Measurements from ENCODE around the gene PPM1H. TPM values are rescaled to one million over a fixed set of nuclear protein-coding genes. Genes with fewer than 3 reads are reported as not detected.

Gene PPM1H
- total RNA-seq, 1 experiment from 2014 or later: 37.1 TPM

GRCh38 chr12:62725781-62726180, 209.2 kb downstream of the PPM1H start:
- Mint-ChIP-seq H3K27me3 (ENCODE audit: low read depth) (no peaks in the 10 kb centered on the region), H3K9me3 (no peaks in the 10 kb centered on the region), H3K36me3 (no peaks in the 10 kb centered on the region), H3K27ac (no peak overlapping the region), H3K4me1 (peaks cover 81% of the 10 kb centered on the region), H3K4me3 (no peak overlapping the region)
- POLR2A ChIA-PET: no interaction called here
- no peak for ATAC-seq
- CTCF ChIA-PET: no interaction called here
- DNase-seq (ENCODE audit: low spot score): no peak
- no peak for TF ChIP-seq KAT7 (CRISPR knock-in tag; IDR thresholded peaks at IDR 0.05; ENCODE audit: borderline replicate concordance)
- no peak for TF ChIP-seq NR2C2 (CRISPR knock-in tag; IDR thresholded peaks at IDR 0.05)
- no peak for TF ChIP-seq AR (CRISPR knock-in tag; IDR thresholded peaks at IDR 0.05)

- DNase-seq (ENCODE audit: low spot score) (peak; percentile 32), ATAC-seq (peak; percentile 92)
- H3K4me3 Mint-ChIP-seq: no peak overlapping the region
- POLR2A ChIA-PET: no interaction called here
- H3K4me1 Mint-ChIP-seq: peaks cover 78% of the 10 kb centered on the region
- no peaks in the 10 kb centered on the region for H3K36me3 Mint-ChIP-seq
- H3K27me3 Mint-ChIP-seq (ENCODE audit: low read depth): no peaks in the 10 kb centered on the region
- H3K27ac Mint-ChIP-seq: peak overlapping the region; percentile 94
- CTCF ChIA-PET: interaction anchor here (1.1 kb wide), 1 partner anchor 144 kb away, joined by 3 read pairs; no protein-coding TSS in a partner anchor
- H3K9me3 Mint-ChIP-seq: no peaks in the 10 kb centered on the region
- TF ChIP-seq FOXK1 (CRISPR knock-in tag; IDR thresholded peaks at IDR 0.05): peak; percentile 20; the same call in 1 of the 2 replicates
- TF ChIP-seq NFE2L1 (CRISPR knock-in tag; IDR thresholded peaks at IDR 0.05): peak; percentile 78; the same call in 1 of the 2 replicates
- TF ChIP-seq, protein P1, sequence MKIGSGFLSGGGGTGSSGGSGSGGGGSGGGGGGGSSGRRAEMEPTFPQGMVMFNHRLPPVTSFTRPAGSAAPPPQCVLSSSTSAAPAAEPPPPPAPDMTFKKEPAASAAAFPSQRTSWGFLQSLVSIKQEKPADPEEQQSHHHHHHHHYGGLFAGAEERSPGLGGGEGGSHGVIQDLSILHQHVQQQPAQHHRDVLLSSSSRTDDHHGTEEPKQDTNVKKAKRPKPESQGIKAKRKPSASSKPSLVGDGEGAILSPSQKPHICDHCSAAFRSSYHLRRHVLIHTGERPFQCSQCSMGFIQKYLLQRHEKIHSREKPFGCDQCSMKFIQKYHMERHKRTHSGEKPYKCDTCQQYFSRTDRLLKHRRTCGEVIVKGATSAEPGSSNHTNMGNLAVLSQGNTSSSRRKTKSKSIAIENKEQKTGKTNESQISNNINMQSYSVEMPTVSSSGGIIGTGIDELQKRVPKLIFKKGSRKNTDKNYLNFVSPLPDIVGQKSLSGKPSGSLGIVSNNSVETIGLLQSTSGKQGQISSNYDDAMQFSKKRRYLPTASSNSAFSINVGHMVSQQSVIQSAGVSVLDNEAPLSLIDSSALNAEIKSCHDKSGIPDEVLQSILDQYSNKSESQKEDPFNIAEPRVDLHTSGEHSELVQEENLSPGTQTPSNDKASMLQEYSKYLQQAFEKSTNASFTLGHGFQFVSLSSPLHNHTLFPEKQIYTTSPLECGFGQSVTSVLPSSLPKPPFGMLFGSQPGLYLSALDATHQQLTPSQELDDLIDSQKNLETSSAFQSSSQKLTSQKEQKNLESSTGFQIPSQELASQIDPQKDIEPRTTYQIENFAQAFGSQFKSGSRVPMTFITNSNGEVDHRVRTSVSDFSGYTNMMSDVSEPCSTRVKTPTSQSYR (CRISPR knock-in tag; IDR thresholded peaks at IDR 0.05): no peak
- no peak for TF ChIP-seq GRHL2 (CRISPR knock-in tag; IDR thresholded peaks at IDR 0.05; ENCODE audit: insufficient replicate concordance, severe bottlenecking)
- TF ChIP-seq MXD4 (CRISPR knock-in tag; IDR thresholded peaks at IDR 0.05; ENCODE audit: borderline replicate concordance): no peak
- no peak for TF ChIP-seq JUN (CRISPR knock-in tag; IDR thresholded peaks at IDR 0.05)
- TF ChIP-seq FOXP4 (CRISPR knock-in tag; IDR thresholded peaks at IDR 0.05): no peak
- TF ChIP-seq, protein P2, sequence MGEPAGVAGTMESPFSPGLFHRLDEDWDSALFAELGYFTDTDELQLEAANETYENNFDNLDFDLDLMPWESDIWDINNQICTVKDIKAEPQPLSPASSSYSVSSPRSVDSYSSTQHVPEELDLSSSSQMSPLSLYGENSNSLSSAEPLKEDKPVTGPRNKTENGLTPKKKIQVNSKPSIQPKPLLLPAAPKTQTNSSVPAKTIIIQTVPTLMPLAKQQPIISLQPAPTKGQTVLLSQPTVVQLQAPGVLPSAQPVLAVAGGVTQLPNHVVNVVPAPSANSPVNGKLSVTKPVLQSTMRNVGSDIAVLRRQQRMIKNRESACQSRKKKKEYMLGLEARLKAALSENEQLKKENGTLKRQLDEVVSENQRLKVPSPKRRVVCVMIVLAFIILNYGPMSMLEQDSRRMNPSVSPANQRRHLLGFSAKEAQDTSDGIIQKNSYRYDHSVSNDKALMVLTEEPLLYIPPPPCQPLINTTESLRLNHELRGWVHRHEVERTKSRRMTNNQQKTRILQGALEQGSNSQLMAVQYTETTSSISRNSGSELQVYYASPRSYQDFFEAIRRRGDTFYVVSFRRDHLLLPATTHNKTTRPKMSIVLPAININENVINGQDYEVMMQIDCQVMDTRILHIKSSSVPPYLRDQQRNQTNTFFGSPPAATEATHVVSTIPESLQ (CRISPR knock-in tag; IDR thresholded peaks at IDR 0.05): no peak
- TF ChIP-seq TEAD1 (CRISPR knock-in tag; IDR thresholded peaks at IDR 0.05): peak; percentile 77; the same call in 1 of the 2 replicates
- no peak for TF ChIP-seq ZNF219 (CRISPR knock-in tag; IDR thresholded peaks at IDR 0.05; ENCODE audit: borderline replicate concordance)
- TF ChIP-seq, protein P3, sequence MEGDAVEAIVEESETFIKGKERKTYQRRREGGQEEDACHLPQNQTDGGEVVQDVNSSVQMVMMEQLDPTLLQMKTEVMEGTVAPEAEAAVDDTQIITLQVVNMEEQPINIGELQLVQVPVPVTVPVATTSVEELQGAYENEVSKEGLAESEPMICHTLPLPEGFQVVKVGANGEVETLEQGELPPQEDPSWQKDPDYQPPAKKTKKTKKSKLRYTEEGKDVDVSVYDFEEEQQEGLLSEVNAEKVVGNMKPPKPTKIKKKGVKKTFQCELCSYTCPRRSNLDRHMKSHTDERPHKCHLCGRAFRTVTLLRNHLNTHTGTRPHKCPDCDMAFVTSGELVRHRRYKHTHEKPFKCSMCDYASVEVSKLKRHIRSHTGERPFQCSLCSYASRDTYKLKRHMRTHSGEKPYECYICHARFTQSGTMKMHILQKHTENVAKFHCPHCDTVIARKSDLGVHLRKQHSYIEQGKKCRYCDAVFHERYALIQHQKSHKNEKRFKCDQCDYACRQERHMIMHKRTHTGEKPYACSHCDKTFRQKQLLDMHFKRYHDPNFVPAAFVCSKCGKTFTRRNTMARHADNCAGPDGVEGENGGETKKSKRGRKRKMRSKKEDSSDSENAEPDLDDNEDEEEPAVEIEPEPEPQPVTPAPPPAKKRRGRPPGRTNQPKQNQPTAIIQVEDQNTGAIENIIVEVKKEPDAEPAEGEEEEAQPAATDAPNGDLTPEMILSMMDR (IDR thresholded peaks at IDR 0.05): no peak
- TF ChIP-seq NR1H2 (CRISPR knock-in tag; IDR thresholded peaks at IDR 0.05): no peak
- TF ChIP-seq TEAD4 (CRISPR knock-in tag; IDR thresholded peaks at IDR 0.05): no peak
- TF ChIP-seq FOXP1 (CRISPR knock-in tag; IDR thresholded peaks at IDR 0.05; ENCODE audit: borderline replicate concordance): no peak
- no peak for TF ChIP-seq ZBTB21 (CRISPR knock-in tag; IDR thresholded peaks at IDR 0.05; ENCODE audit: borderline replicate concordance)
- TF ChIP-seq, protein P4, sequence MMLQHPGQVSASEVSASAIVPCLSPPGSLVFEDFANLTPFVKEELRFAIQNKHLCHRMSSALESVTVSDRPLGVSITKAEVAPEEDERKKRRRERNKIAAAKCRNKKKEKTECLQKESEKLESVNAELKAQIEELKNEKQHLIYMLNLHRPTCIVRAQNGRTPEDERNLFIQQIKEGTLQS (CRISPR knock-in tag; conservative IDR thresholded peaks at IDR 0.05): 0 out of 2 replicates have a peak, but pooled peaks have one; percentile 37
Measured at GRCh38 chr12:62724947-62725451, 210.0 kb downstream of the PPM1H start.

Measured in WTC11 (cell line).